HepG2 (cell line): ENCODE data around the gene ILDR2. TPM values are rescaled to one million over a fixed set of nuclear protein-coding genes. Genes with fewer than 3 reads are reported as not detected.

Experiments
- ATAC-seq: fragments of 200-7000 bp; cut with Tn5 transposase; 3 replicates; pipeline ENCODE4 v1.9.1; 2020; ENCODE audit warnings: mild to moderate bottlenecking, moderate library complexity
- BruUV-seq: library from RNA; stranded (reverse); fragments of 400-500 nt; replicated peaks from 2 replicates; lab custom pipeline; 2021; lab: Mats Ljungman, UMichigan
- CTCF ChIA-PET: fragments of 300-600 bp; formaldehyde crosslinking; extraction: SDS; loops from one replicate; lab custom pipeline; 2021; ENCODE audit warnings: low total read pairs, inconsistent platforms, low intra/inter-chr PET ratio; lab: Yijun Ruan, JAX
- POLR2A ChIA-PET: fragments of 350-600 bp; sonication (Branson Sonifier 250); formaldehyde crosslinking; loops from one replicate; lab custom pipeline; 2020; ENCODE audit warnings: antibody characterized with exemption, inconsistent platforms; lab: Yijun Ruan, JAX
- DNase-seq: peaks from one replicate; pipeline ENCODE4 v3.0.0-alpha.2; 2015; ENCODE audit warnings: low spot score
- FAIRE-seq: peaks from 3 replicates; lab custom pipeline; 2011; peaks lifted over from hg19 to GRCh38; lab: Jason Lieb, UNC
- H2AFZ ChIP-seq: one replicate; pipeline ENCODE4 v1.6.1; 2011; ENCODE audit warnings: low read length, inconsistent platforms
- H3K27ac ChIP-seq: fragments of 300-600 bp; 3 replicates; pipeline ENCODE4 v1.8.0; 2011; ENCODE audit warnings: mixed run types, mild to moderate bottlenecking, mixed read lengths, low read length, inconsistent platforms; ENCODE audit not compliant: insufficient read depth; ENCODE audit errors: extremely low read length
- H3K27me3 ChIP-seq, 2 experiments: fragments of 200-600 bp in 1 of 2; 2 replicates in 1 of 2; 3 replicates in 1 of 2; pipeline versions ENCODE4 v1.6.0 to v1.8.0; 2011; ENCODE audit warnings: low read length in 2 of 2, mild to moderate bottlenecking in 2 of 2, moderate library complexity in 2 of 2, inconsistent platforms in 1 of 2; ENCODE audit not compliant: insufficient read depth in 2 of 2, control insufficient read depth in 1 of 2
- H3K36me3 ChIP-seq, 2 experiments: fragments of 200-600 bp in 1 of 2; replicated peaks in 1 of 2; 2 replicates in 1 of 2; 3 replicates in 1 of 2; pipeline versions ENCODE4 v1.5.1 to v1.8.0; 2011; ENCODE audit warnings: low read length in 2 of 2, inconsistent platforms in 1 of 2; ENCODE audit not compliant: insufficient read depth in 2 of 2, control insufficient read depth in 1 of 2
- H3K4me1 ChIP-seq: 2 replicates; pipeline ENCODE4 v1.5.1; 2012; ENCODE audit warnings: low read length, inconsistent platforms; ENCODE audit not compliant: insufficient read depth
- H3K4me2 ChIP-seq: 2 replicates; pipeline ENCODE4 v1.6.0; 2011; ENCODE audit warnings: low read depth, low read length, inconsistent platforms
- H3K4me3 ChIP-seq, 3 experiments: fragments of 200-600 bp in 1 of 3; sonication (generic), shearing (Covaris generic) in 1 of 3; replicated peaks in 1 of 3; 2 replicates each; pipeline ENCODE4 v1.5.1; 2011 to 2016; ENCODE audit warnings: low read length in 3 of 3, inconsistent platforms in 2 of 3, low read depth in 2 of 3, mild to moderate bottlenecking in 2 of 3, control low read depth in 1 of 3, mixed read lengths in 1 of 3; ENCODE audit not compliant: insufficient read depth in 1 of 3
- H3K79me2 ChIP-seq: one replicate; pipeline ENCODE4 v1.6.1; 2011; ENCODE audit warnings: low read length, inconsistent platforms; ENCODE audit not compliant: insufficient read depth
- H3K9ac ChIP-seq: 2 replicates; pipeline ENCODE4 v1.6.0; 2011; ENCODE audit warnings: mild to moderate bottlenecking, low read depth, low read length, inconsistent platforms; ENCODE audit not compliant: insufficient read depth
- H3K9me3 ChIP-seq: 2 replicates; pipeline ENCODE4 v1.5.1; 2012; ENCODE audit warnings: mild to moderate bottlenecking, low read length
- H4K20me1 ChIP-seq: 2 replicates; pipeline ENCODE4 v1.6.0; 2011; ENCODE audit warnings: inconsistent platforms, mild to moderate bottlenecking, low read length, moderate library complexity; ENCODE audit not compliant: insufficient read depth
- AGO1 ChIP-seq: fragments of 200-400 bp; formaldehyde crosslinking; IDR thresholded peaks from 2 replicates; pipeline ENCODE4 v1.6.1; 2017; ENCODE audit warnings: mild to moderate bottlenecking, low read depth, low read length, moderate library complexity; ENCODE audit not compliant: poor library complexity, severe bottlenecking
- AHR ChIP-seq: IDR thresholded peaks from 2 replicates; pipeline ENCODE4 v1.6.1; 2018; ENCODE audit warnings: missing genetic modification reagents, missing compliant biosample characterization
- CAMTA2 ChIP-seq: sonication (generic); formaldehyde crosslinking; IDR thresholded peaks from 2 replicates; pipeline ENCODE4 v1.4.0; 2020; ENCODE audit warnings: mild to moderate bottlenecking, missing genetic modification reagents, borderline replicate concordance
- CEBPG ChIP-seq: IDR thresholded peaks from 2 replicates; pipeline ENCODE4 v1.6.1; 2016
- ETV5 ChIP-seq: IDR thresholded peaks from 2 replicates; pipeline ENCODE4 v1.6.1; 2018; ENCODE audit warnings: missing biosample characterization, missing genetic modification reagents, inconsistent platforms, borderline replicate concordance
- JUN ChIP-seq: sonication (generic); formaldehyde crosslinking; IDR thresholded peaks from 2 replicates; pipeline ENCODE4 v1.4.0; 2020; ENCODE audit warnings: mild to moderate bottlenecking, missing genetic modification reagents
- MLLT10 ChIP-seq: sonication (generic); formaldehyde crosslinking; IDR thresholded peaks from 2 replicates; pipeline ENCODE4 v1.4.0; 2020; ENCODE audit warnings: missing genetic modification reagents
- NCOA2 ChIP-seq: sonication (generic); formaldehyde crosslinking; IDR thresholded peaks from 2 replicates; pipeline ENCODE4 v1.8.0; 2022; ENCODE audit warnings: inconsistent platforms
- NFATC3 ChIP-seq: sonication (generic); formaldehyde crosslinking; IDR thresholded peaks from 2 replicates; pipeline ENCODE4 v1.5.1; 2020; ENCODE audit warnings: mild to moderate bottlenecking, missing genetic modification reagents
- SRF ChIP-seq: IDR thresholded peaks from 2 replicates; pipeline ENCODE4 v1.6.1; 2011; ENCODE audit warnings: mild to moderate bottlenecking, low read depth, low read length, moderate library complexity
- TCF12 ChIP-seq, 2 experiments: fragments of 450-650 bp in 1 of 2; sonication (generic) in 1 of 2; formaldehyde crosslinking in 1 of 2; IDR thresholded peaks; 2 replicates each; pipeline versions ENCODE4 v1.6.1 to v1.8.0; 2017 to 2022; ENCODE audit warnings: antibody characterized with exemption in 1 of 2, mild to moderate bottlenecking in 1 of 2, missing genetic modification reagents in 1 of 2, moderate library complexity in 1 of 2
- TFDP2 ChIP-seq: sonication (generic); formaldehyde crosslinking; IDR thresholded peaks from 2 replicates; pipeline ENCODE4 v1.4.0; 2020; ENCODE audit warnings: missing genetic modification reagents
- ZNF44 ChIP-seq: sonication (generic); formaldehyde crosslinking; IDR thresholded peaks from 2 replicates; pipeline ENCODE4 v1.5.1; 2020; ENCODE audit warnings: mild to moderate bottlenecking, missing genetic modification reagents
- ZNF713 ChIP-seq: sonication (generic); formaldehyde crosslinking; IDR thresholded peaks from 2 replicates; pipeline ENCODE4 v1.4.0; 2020; ENCODE audit warnings: mild to moderate bottlenecking, missing genetic modification reagents
- ZNF761 ChIP-seq: sonication (generic); formaldehyde crosslinking; conservative IDR thresholded peaks from 2 replicates; pipeline ENCODE4 v1.4.0; 2020; ENCODE audit warnings: mild to moderate bottlenecking, missing genetic modification reagents
- ZSCAN20 ChIP-seq: sonication (generic); formaldehyde crosslinking; IDR thresholded peaks from 2 replicates; pipeline ENCODE4 v1.4.0; 2020; ENCODE audit warnings: missing genetic modification reagents, mild to moderate bottlenecking, borderline replicate concordance
- WGBS: methylation state at CpG from one replicate; pipeline ENCODE4 v1.1.6; 2017; ENCODE audit warnings: low lambda C conversion rate; 5-methylcytosine and 5-hydroxymethylcytosine counted together
- in situ Hi-C: cut with HindIII; loops from 2 replicates; pipeline ENCODE4 v1.10.0; 2017; ENCODE audit warnings: low pct_unique_long_range_greater_than_20kb; ENCODE audit not compliant: extremely low pct_ligation_motif_present
- intact Hi-C: fragments of 100-400 bp; cut with micrococcal nuclease; formaldehyde crosslinking; loops from one replicate; pipeline ENCODE4 v1.10.0; 2022; ENCODE audit not compliant: unreplicated experiment
- polyA plus RNA-seq, 8 experiments: library from polyadenylated mRNA; depleted of rRNA in 3 of 8; stranded (reverse) in 7 of 8; unstranded in 1 of 8; fragments of >200 nt; fragmentation: Illumina TruSeq in 4 of 8; extraction: Trizol in 4 of 8; gene quantifications; 2 replicates each; pipeline versions ENCODE4 v1.2.1 to v1.2.3, GENCODE V29; 2011 to 2016; ENCODE audit warnings: low read depth in 4 of 8, missing spikeins in 1 of 8, mixed read lengths in 1 of 8; ENCODE audit not compliant: insufficient read depth in 1 of 8
- total RNA-seq, 5 experiments: library from RNA; depleted of rRNA; stranded (reverse); fragments of >200 nt; fragmentation: Illumina TruSeq; extraction: Trizol; gene quantifications; 2 replicates each; pipeline ENCODE4 v1.2.3, GENCODE V29; 2016; ENCODE audit warnings: low read depth in 1 of 5
- TF ChIP-seq, protein P1 (sequence below): sonication (generic); formaldehyde crosslinking; IDR thresholded peaks from 2 replicates; pipeline ENCODE4 v1.4.0; 2020; ENCODE audit warnings: missing genetic modification reagents

The ILDR2 gene
- total and polyA plus RNA-seq, 2 of the 13 experiments (the other 11 are each of a cell fraction or from before 2014, with no cell fraction given) = 0.04 TPM; not detected in 1

GRCh38 chr1:166869318-166870099, 105.8 kb downstream of the ILDR2 start:
- ATAC-seq (no peak), DNase-seq (no peak), FAIRE-seq (no peak)
- Histone ChIP-seq H3K27me3 (no peaks in the 10 kb centered on the region), H3K36me3 (peaks cover 5 to 34% of the 10 kb centered on the region in 2 experiments), H3K9me3 (no peaks in the 10 kb centered on the region), H3K79me2 (peaks cover 60% of the 10 kb centered on the region), H2AFZ (no peak overlapping the region), H3K4me3 (no peak overlapping the region), H3K4me2 (no peak overlapping the region), H3K27ac (peak overlapping the region; percentile 29), H3K4me1 (peaks cover 61% of the 10 kb centered on the region), H3K9ac (no peak overlapping the region), H4K20me1 (peaks cover 22% of the 10 kb centered on the region)
- 83% methylated on average over 3 of the region's 3 CpGs for WGBS
- no peak for TF ChIP-seq TCF12 (IDR thresholded peaks at IDR 0.05)
- TF ChIP-seq TCF12 (CRISPR knock-in tag; IDR thresholded peaks at IDR 0.05) = no peak
- no peak for TF ChIP-seq ETV5 (CRISPR knock-in tag)
- TF ChIP-seq NFATC3 (CRISPR knock-in tag) = no peak
- TF ChIP-seq ZSCAN20 (CRISPR knock-in tag) = no peak
- TF ChIP-seq NCOA2 (CRISPR knock-in tag) = no peak
- TF ChIP-seq AGO1 = no peak
- no peak for TF ChIP-seq ZNF761
- CTCF ChIA-PET = no interaction called here
- in situ Hi-C loops (no loop called here), intact Hi-C loops (no loop called here)
- BruUV-seq = no TSS peak
- POLR2A ChIA-PET = interaction anchor here (2.8 kb wide), 1 partner anchor 30 kb away, joined by 12 read pairs; the partner anchor contains the start of gene POGK

DNA sequence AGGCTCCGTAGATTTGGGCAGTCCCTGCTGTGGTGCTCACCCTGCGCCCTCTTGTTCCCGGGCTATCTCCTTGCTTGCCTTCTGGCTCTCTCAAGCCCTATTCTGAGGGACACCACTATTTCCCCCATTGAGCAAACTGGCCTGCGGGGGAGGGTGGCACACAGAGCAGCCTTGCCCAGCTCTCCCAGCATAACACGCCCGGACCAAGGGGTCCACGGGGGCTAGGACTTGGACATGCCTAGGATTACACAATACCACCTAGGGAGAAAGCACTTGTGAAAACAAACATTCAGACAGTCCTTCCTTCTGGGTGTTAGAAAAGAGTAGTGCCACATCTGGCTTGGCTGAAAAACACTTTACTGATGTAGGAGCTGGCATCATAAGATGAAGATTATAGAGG, 106.7 kb downstream of the ILDR2 start:
- 88% methylated on average over 5 of the region's 7 CpGs for WGBS
- TF ChIP-seq ZNF44 (CRISPR knock-in tag) = no peak
- no peak for TF ChIP-seq ZNF713 (CRISPR knock-in tag)
- TF ChIP-seq CEBPG (CRISPR knock-in tag) = 0 out of 2 replicates have a peak, but pooled peaks have one; percentile 13
- no peak for TF ChIP-seq AHR
- TF ChIP-seq MLLT10 (CRISPR knock-in tag) = no peak
- TF ChIP-seq SRF = no peak
- TF ChIP-seq TFDP2 = no peak
- no peak for TF ChIP-seq CAMTA2 (CRISPR knock-in tag)
- no peak for TF ChIP-seq JUN (CRISPR knock-in tag)
- TF ChIP-seq, protein P1, sequence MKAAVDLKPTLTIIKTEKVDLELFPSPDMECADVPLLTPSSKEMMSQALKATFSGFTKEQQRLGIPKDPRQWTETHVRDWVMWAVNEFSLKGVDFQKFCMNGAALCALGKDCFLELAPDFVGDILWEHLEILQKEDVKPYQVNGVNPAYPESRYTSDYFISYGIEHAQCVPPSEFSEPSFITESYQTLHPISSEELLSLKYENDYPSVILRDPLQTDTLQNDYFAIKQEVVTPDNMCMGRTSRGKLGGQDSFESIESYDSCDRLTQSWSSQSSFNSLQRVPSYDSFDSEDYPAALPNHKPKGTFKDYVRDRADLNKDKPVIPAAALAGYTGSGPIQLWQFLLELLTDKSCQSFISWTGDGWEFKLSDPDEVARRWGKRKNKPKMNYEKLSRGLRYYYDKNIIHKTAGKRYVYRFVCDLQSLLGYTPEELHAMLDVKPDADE (CRISPR knock-in tag) = no peak

More for the DNA sequence above, 106.7 kb downstream of the ILDR2 start:
- ChIA-PET CTCF (no interaction called here), POLR2A (no interaction called here)
- ATAC-seq (no peak), FAIRE-seq (no peak), DNase-seq (no peak)
- Histone ChIP-seq H3K4me1 (peaks cover 53% of the 10 kb centered on the region), H3K4me3 (no peak overlapping the region), H3K9me3 (no peaks in the 10 kb centered on the region), H3K27me3 (no peaks in the 10 kb centered on the region), H3K27ac (no peak overlapping the region), H3K79me2 (peaks cover 53% of the 10 kb centered on the region), H3K36me3 (peaks cover 5 to 41% of the 10 kb centered on the region in 2 experiments), H3K9ac (no peak overlapping the region), H4K20me1 (peaks cover 22% of the 10 kb centered on the region), H3K4me2 (no peak overlapping the region), H2AFZ (no peak overlapping the region)
- in situ Hi-C loops (no loop called here), intact Hi-C loops (no loop called here)
- no TSS peak for BruUV-seq
